NB4 (cell line): Measurements from ENCODE around the gene PRKG1.

Experiments used
- CTCF ChIP-seq: IDR thresholded peaks from one replicate; pipeline ENCODE4 v1.5.1; 2012; ENCODE audit warnings: low read depth, low read length
- MAX ChIP-seq: IDR thresholded peaks from 2 replicates; pipeline ENCODE4 v1.6.1; 2011; ENCODE audit warnings: low read depth, low read length
- MYC ChIP-seq: IDR thresholded peaks from 2 replicates; pipeline ENCODE4 v1.6.1; 2011; ENCODE audit warnings: low read depth, low read length
- POLR2A ChIP-seq: IDR thresholded peaks from 2 replicates; pipeline ENCODE4 v1.6.1; 2011; ENCODE audit warnings: mild to moderate bottlenecking; ENCODE audit not compliant: insufficient read length; ENCODE audit errors: extremely low read depth

- TF ChIP-seq CTCF: no peak
- no peak for TF ChIP-seq POLR2A
- TF ChIP-seq MAX: no peak
- TF ChIP-seq MYC: no peak
These were observed 958.7 kb downstream of the PRKG1 start for GRCh38 chr10:52032681-52033629.
